ENCODE measurements around the gene SLC25A29.
"Not testable (repeated sequence)": the region's sequence is repeated elsewhere in the genome, so short reads cannot be mapped to it uniquely, and the experiment has no call there.

The SLC25A29 gene

GRCh38 chr14:100345711-100346110 is 39.5 kb upstream of the SLC25A29 start:
- TF ChIP-seq, protein P1, sequence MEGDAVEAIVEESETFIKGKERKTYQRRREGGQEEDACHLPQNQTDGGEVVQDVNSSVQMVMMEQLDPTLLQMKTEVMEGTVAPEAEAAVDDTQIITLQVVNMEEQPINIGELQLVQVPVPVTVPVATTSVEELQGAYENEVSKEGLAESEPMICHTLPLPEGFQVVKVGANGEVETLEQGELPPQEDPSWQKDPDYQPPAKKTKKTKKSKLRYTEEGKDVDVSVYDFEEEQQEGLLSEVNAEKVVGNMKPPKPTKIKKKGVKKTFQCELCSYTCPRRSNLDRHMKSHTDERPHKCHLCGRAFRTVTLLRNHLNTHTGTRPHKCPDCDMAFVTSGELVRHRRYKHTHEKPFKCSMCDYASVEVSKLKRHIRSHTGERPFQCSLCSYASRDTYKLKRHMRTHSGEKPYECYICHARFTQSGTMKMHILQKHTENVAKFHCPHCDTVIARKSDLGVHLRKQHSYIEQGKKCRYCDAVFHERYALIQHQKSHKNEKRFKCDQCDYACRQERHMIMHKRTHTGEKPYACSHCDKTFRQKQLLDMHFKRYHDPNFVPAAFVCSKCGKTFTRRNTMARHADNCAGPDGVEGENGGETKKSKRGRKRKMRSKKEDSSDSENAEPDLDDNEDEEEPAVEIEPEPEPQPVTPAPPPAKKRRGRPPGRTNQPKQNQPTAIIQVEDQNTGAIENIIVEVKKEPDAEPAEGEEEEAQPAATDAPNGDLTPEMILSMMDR (conservative IDR thresholded peaks at IDR 0.05; ENCODE audit: low read depth, low read length): no peak
- H3K4me3 ChIP-seq (ENCODE audit: low read depth, low read length): no peak overlapping the region
- DNase-seq (ENCODE audit: low read depth): no peak

DNA sequence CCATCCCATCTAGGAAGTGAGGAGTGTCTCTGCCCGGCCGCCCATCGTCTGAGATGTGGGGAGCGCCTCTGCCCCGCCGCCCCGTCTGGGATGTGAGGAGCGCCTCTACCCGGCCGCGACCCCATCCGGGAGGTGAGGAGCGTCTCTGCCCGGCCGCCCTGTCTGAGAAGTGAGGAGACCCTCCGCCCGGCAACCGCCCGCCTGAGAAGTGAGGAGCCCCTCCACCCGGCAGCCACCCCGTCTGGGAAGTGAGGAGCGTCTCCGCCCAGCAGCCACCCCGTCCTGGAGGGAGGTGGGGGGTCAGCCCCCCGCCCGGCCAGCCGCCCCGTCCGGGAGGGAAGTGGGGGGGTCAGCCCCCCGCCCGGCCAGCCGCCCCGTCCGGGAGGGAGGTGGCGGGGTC is 38.4 kb upstream of the SLC25A29 start:
- not testable (repeated sequence) for DNase-seq (ENCODE audit: low read depth); H3K4me3 ChIP-seq (ENCODE audit: low read depth, low read length)

GRCh38 chr14:100342826-100343225 is 36.6 kb upstream of the SLC25A29 start:
- DNase-seq (ENCODE audit: low read depth); H3K4me3 ChIP-seq (ENCODE audit: low read depth, low read length): not testable (repeated sequence)

DNA sequence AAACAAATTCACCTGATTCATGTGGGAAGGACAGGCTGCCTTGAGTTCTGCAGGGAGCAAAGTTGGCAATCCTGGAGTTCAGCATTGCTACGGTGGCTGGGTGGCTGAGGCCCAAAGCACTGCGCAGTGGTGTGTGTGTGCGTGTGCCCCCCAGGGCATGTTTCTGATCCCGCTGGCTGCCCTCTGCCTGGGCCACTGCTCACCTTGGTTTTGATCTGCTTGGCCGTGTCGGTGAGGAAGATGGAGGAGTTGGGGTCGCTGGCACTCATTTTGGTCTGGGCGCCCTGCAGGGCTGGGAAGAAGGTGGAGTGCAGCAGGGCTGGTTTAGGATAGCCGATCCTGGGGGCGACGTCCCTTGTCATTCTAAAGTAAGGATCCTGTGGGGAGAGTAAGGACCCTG is 36.0 kb upstream of the SLC25A29 start:
- TF ChIP-seq, protein P1 (conservative IDR thresholded peaks at IDR 0.05; ENCODE audit: low read depth, low read length): no peak
- H3K4me3 ChIP-seq (ENCODE audit: low read depth, low read length): no peak overlapping the region
- DNase-seq (ENCODE audit: low read depth): no peak

DNA sequence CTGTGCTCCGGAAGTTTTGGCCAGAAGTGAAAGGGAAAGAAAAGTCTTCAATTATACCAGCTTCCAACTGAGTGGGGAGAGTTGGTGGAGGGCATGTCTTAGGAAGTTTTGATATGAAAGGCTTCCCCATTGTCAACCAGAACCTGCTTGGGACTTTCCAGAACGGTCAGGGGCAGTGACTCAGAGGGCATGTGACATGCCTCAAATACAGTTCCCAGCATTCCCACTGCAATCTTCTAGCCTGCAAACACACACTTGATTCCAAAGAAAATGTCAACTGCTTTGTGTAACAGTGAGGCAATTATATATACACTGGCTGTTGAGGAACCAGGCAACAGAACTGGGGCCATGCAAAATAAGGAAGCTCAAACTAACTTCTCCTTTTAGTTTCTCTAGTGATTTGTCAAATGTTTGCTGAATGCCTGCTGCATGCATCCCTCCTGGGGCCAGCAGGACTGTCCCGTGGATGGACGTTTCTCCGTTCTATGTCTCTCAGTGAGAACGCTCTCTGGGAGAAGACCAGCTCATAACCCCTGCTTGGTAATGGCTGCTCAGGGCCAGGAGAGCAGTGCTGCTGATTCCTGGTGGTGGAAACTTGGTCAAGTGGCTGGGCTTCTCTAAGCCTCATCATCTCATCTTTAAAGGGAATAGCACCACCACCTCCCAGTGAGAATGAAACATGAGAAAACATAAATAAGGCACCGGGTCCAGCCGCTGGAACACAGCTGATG is 35.2 kb upstream of the SLC25A29 start:
- TF ChIP-seq, protein P1 (conservative IDR thresholded peaks at IDR 0.05; ENCODE audit: low read depth, low read length): no peak
- H3K4me3 ChIP-seq (ENCODE audit: low read depth, low read length): no peak overlapping the region
- DNase-seq (ENCODE audit: low read depth): peak; percentile 93

DNA sequence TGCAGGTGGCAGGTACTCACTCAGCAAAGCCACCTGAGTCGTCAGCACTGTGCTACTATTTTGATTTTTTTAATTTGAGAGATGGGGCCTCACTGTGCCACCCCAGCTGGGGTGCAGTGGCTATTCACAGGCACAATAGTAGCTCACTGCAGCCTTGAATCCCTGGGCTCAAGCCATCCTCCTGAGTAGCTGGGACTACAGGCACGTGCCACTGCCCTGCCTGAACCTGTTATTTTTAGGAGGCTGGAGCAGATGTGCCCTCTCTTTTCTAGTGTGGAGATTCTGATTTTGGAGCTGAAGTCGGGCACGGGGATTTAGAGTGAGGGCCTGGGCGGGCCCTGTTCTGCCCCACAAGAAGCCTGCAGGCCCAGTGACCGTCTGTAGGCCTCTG is 34.2 kb upstream of the SLC25A29 start:
- TF ChIP-seq, protein P1 (conservative IDR thresholded peaks at IDR 0.05; ENCODE audit: low read depth, low read length): no peak
- DNase-seq (ENCODE audit: low read depth): no peak
- no peak overlapping the region for H3K4me3 ChIP-seq (ENCODE audit: low read depth, low read length)

GRCh38 chr14:100339766-100340422 is 33.6 kb upstream of the SLC25A29 start:
- no peak for DNase-seq (ENCODE audit: low read depth)
- H3K4me3 ChIP-seq (ENCODE audit: low read depth, low read length): no peak overlapping the region
- TF ChIP-seq, protein P1 (conservative IDR thresholded peaks at IDR 0.05; ENCODE audit: low read depth, low read length): no peak

Data from choroid plexus epithelial cell (primary cell).